GM20431 (cell line): ENCODE measurements around the gene ERMN.

Experiments used
- in situ Hi-C: fragments of 300-500 bp; cut with MseI, MboI; formaldehyde crosslinking; loops from one replicate; pipeline ENCODE4 v1.15.0; 2020; ENCODE audit warnings: low sequenced_read_pairs; ENCODE audit not compliant: unreplicated experiment

The ERMN gene

DNA sequence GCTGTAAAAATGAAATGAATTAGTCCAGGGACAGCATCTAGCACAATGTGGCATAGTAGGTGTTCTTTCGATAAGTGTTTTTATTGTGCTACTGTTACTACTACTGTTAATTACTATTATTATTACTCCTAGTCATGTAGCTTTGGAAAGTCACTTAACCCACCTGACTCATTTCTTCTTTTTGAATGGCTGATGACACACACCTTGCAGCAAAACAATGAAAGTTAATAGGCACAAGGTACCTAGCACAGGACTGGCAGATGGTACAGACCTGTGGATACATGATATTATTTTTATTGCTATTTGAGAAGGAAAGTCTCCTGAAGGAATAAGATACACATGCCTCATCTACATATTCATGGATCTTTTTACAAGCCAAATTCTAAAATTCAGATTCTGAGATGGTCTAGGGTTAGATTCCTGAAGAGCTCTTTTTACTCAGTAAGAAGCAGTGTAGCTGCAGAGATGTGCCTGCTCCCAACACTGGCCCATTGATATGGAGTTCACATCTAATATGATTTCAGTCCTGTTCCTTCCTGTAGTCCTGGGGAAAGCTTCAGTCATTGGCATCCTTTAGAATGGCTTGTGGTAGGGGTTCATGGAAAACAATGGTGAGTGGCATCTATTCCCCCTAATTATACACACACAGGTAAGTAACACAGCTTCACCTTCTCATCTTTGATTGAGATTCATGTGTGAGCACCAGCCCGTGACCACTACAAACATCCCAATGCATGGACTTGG, 7.9 kb upstream of the ERMN start:
- in situ Hi-C loops = no loop called here

DNA sequence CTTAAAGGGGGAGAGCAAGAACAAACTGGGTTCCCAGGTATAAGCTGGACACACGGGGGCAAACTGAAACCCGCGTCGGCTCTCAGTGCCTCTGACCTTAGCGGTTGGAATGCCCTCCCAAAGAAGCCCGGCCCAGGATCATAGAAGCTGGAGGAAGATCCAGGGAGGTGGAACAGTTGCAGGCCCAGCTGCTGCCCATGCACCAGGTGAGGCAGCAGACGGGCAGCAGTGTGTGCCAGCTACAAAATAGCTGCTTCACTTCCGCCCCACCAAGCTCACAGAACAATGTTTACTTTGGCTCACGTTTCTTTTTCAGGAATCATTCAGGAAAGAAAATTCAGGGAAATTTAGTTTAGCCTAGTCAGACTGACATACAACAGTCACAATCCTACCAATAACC, 3.9 kb upstream of the ERMN start:
- in situ Hi-C loops = no loop called here

DNA sequence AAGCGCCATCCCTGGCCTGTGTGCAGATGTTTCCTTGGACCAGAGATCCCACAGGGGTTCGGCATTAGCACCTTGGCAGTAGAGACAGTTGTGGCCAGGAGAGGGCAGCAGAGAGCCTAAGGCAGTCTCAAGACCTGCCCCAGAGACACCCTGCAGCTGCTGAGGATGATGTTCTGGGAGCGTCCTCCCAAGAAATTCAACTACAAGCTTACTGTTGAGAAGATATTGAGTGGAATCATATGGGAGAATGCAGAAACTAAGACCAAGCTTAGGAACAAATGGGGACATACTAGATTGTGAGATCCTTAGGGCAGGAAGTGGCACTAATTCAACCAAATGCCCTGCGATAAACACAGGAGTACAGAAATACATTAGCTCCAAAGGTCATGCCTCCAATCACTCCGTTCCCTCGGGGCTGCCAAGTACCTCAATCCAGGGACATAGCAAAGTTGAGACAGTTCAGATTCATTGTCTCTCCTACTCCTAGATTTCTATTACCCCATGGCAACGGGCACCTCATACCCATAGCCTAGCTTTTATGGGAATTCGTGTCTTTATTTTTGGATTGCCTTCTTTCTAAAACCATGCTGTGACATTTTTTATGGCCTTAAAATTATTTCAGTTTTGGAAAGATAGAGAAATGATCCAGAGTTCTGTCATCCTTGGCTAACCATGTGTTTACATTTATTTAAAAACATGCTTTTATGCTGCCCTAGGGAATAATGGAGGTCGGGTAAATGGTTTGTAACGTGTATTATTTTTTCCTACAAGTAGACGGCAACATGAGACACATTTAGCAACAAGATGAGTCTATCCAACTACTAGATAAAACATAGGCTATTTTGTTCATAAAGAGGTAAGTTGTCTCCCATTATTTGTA, 2.2 kb upstream of the ERMN start:
- in situ Hi-C loops = no loop called here

DNA sequence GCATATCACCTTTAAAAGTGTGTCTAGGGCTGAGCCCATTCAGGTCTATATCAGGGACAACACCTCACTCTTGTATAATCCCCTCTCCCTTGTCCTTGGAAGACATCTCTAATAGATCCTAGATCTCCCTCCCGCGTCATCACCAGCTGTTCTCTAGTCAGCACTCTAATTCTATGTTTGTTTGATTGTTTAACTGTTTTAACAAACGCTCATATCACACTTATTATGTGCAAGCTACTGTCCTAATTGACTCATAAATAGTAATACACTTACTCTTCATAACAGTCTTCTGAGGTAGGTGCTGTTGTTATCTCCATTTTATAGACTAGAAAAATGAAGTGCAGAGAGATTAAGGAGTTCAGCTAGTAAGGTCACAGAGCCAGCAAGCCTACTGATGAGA, 1.6 kb upstream of the ERMN start:
- in situ Hi-C loops = no loop called here

DNA sequence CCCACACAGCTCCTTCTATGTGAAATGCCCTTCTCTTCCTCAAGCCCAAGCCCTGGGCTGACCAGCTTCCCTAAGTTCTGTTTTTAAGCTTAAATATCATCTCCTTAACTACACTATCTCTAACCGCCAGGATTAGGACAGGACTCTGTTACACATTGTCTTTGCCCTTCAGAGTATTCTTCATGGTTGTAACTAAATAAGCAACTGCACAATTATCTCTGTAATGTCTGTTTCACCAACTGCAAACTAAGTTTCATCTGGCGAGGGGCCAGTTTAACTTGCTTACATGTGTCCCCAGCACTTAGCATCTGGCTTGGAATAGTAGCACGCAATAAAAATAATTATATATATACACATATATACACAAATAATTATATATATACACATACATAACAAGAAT, 1.1 kb upstream of the ERMN start:
- in situ Hi-C loops = no loop called here

DNA sequence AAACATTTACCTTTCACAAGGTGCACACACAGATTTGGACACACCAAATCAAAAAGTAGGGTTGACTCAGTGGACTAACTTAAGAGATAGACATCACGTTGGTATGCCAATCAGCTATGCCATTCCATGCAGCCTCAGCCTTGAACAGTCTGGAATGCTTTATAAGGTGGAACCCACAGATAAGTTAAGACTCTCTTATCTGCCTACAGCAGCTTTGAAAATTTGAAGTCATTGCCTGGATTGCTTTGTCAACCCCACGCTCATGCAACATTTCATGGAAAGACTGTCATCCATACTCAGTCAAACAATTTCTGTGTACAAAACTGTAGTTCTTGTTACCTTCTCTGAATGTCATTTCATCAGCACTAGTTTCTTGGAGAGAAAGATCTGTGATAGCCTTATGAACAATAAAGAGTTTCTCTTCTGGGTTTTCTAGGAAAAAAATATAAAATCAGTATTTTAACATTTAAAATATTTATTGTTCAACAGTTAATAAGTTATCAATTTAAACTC, 1.2 kb downstream of the ERMN start:
- in situ Hi-C loops = loop anchor here (25.0 kb wide), 2 partner anchors 263 to 688 kb away; no protein-coding TSS in a partner anchor

DNA sequence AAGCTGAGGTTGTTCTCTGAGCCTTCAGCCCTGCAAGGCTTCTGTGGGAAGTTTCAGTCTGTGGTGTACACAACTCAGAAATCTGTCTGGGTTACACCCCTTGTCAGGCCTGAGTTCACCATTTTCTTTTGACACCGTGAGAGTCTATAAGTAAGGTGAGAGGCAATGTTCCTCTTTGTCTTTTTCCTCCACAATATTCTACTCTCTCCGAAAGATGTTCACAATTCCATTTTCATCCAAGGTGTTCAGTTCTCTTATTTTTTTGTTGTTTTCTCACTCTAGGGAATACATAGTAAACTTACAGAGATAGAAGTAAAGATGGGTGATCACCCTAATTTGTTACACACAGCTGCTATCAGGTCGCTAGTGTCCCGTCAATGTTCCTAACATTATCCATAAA, 3.2 kb downstream of the ERMN start:
- in situ Hi-C loops = loop anchor here (25.0 kb wide), 2 partner anchors 265 to 690 kb away; no protein-coding TSS in a partner anchor

DNA sequence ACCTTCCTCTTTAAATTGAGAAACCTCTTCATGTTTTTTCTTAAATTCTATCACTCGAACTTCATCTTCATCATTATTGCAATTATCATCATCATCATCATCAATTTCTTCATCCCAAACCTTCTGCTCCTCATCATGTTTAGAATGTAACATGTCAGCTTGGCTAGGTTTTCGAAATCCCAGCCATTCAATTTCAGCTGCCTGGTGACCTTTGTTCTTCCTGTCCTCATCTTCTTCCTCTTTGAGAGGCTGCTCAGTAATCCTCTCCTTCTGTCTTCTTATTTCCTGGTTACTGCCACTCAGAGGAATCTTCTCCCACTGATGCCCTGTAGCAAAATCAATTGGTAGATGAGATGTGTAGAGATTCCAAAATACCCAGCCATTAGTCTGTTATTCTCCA, 4.2 kb downstream of the ERMN start:
- in situ Hi-C loops = loop anchor here (25.0 kb wide), 2 partner anchors 266 to 691 kb away; no protein-coding TSS in a partner anchor

DNA sequence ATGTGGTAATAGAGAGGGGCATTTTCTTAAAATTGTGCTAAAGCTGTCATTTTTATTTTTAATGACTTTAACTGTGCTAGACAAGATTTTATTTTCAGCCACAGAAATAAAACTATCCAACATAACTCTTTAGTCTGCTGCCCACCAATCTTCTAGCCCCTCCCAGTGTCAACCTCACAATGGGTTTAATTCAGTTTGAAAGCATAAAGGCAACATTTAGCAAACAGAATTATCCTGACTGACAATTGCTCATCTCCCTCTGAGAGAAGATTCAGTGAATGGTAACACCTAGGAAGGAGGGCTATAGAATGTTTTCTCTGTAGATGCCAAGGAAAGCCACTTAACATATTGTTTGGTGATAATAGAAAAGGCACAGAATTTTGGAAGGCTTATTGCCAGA, 5.2 kb downstream of the ERMN start:
- in situ Hi-C loops = loop anchor here (25.0 kb wide), 2 partner anchors 267 to 692 kb away; no protein-coding TSS in a partner anchor

DNA sequence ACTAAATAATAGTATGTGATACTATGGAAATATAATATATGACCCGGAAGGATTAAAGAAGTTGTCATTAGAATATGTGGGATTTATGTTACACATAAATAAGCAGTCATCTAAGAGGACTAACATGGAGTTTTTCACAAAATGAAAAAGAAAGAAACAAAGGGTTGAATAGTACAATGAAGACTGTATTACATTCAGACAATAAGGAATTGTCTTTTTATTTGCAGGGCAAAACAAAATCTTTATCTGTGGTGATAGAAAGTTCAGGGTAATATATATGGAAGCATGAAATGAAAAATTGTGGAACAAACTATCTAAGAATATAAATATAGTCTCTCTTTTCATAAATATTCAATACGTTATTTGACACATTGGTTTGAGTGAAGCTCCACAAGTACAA, 5.8 kb downstream of the ERMN start:
- in situ Hi-C loops = loop anchor here (25.0 kb wide), 2 partner anchors 268 to 693 kb away; no protein-coding TSS in a partner anchor

DNA sequence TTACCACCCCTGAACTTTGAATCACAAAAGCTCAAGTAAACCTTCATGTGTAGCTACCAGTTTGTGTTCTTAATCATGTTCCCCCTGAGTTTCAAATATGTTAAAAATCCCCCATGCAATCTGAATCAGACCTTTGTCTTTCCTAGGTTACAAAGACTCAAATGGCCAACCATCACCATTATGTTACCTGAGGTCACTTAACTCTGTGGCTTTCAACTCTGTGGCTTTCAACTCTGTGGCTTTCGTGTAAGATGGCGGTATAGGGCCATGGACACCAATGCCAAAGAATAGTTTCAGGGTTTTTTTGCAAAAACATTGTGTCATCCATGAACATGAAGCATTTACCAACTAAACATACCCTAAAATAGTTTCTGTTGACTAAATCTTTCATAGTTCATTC, 6.7 kb downstream of the ERMN start:
- in situ Hi-C loops = loop anchor here (25.0 kb wide), 2 partner anchors 268 to 693 kb away; no protein-coding TSS in a partner anchor

DNA sequence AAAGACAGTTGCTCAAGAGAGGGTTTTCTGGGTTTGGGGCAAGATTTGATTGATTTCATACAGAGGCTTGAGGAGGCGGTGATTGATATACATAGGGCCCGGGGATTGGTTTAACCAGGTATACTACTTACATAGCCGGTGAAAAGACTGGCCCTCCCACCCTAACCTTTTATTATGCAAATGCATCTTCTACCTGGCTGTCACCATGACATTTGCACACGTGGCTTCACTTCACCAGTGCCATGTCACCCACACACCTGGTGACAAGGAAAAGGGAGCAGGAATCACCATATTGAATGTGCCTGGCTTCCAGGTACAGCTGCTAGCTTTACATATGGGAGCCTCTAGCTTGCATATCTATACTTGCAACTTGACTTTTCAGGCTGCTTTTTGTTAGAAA, 9.7 kb downstream of the ERMN start:
- in situ Hi-C loops = loop anchor here (25.0 kb wide), 2 partner anchors 271 to 696 kb away; no protein-coding TSS in a partner anchor

DNA sequence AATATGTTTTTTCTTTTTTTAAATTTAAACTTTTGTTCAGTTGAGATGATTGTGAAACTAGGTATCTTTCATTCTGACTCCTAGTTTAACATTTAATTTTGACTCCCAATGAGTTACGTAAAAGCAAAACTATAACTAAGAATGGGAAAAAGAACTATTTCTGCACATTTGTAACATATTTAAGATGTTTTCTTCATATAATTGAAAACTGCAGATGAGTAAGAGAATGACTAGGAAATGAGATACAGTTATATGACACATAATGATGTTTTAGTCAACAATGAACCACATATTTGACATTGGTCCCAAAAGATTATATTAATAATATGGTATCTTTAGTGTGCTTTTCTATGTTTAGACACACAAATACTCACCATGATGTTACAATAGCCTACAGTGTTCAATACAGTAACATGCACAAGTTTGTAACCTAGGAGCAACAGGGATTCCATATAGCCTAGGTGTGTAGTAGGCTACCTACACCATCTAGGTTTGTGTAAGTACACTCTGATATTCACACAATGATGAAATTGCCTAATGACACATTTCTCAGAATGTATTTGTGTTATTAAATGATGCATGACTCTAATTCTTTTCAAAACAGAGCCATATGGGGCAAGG, 12.6 kb downstream of the ERMN start:
- in situ Hi-C loops = loop anchor here (25.0 kb wide), 2 partner anchors 274 to 699 kb away; no protein-coding TSS in a partner anchor

DNA sequence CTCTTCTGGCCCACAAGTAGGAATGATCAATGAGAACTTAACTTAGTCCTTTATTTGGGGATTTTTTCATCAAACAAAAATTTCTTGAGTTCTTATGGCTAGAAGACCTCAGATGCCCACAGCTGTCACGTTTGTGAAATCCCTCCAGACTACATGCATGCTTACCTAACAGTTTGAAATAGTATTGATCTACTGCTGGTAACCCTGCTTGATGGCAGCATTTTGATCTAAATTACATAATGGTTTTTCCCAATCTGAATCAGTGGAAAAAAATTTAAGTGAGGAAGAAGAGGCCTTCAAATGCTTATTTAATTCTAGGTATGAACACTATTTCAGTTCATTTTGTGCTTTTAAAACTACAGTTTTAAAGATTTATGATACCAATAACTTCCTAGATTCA, 13.9 kb downstream of the ERMN start:
- in situ Hi-C loops = loop anchor here (25.0 kb wide), 2 partner anchors 276 to 701 kb away; no protein-coding TSS in a partner anchor

DNA sequence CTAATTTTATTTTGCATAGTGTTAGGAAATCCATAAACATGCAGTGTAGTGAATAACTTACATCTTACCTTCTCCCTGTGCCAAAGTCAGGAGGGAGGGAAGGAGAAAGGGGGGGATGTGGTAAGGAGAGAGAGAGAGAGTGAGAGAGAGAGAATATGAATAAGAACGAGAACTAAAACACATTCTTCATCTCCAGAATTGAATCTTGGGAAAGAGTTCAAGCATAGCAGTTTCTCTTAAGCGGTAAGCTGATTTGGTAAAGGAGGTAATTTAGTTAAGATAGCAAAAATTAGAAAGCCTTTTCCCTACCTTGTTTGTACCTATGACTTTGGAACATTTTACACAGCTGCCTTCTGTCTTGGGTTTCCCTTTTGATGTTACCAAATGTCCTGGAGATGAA, 15.7 kb downstream of the ERMN start:
- in situ Hi-C loops = loop anchor here (25.0 kb wide), 2 partner anchors 277 to 702 kb away; no protein-coding TSS in a partner anchor

DNA sequence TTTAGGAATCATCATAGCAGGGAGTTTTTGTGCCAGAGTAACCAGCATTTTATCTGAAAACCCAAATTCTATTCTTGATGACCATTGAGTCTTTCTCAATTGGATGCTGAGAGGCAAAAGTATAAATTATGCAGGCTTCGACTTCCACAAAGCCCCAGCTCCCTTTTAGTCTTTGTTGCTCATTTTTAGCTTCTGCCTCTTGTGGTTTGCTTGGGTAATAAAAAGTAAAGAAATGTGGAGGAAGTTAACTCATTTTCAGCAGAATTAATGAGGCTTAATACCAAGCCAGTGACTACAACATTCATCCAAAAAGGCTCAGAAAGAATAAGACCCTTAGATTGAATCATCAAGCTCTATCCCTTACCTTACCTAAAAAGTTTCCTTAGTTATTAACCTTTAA, 18.6 kb downstream of the ERMN start:
- in situ Hi-C loops = loop anchor here (25.0 kb wide), 2 partner anchors 280 to 705 kb away; no protein-coding TSS in a partner anchor

DNA sequence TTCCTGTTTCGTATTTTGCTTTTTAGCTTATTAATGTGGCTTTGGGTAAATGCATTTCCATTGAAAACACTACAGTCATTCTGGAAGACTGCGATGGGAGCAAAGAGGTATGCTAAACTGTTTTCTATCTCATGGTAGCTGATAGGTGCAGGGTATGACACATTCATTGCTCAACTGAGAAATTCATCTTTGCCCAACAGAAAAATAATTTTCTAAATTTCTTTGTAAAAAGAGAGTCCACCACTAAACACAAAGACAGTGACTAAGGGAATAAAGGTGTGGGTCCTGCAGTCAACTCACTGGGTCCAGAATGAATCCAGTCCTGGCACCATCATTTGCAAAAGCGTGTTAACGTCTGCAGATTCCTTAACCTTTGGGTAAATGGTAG, 19.9 kb downstream of the ERMN start:
- in situ Hi-C loops = loop anchor here (25.0 kb wide), 2 partner anchors 282 to 707 kb away; no protein-coding TSS in a partner anchor

DNA sequence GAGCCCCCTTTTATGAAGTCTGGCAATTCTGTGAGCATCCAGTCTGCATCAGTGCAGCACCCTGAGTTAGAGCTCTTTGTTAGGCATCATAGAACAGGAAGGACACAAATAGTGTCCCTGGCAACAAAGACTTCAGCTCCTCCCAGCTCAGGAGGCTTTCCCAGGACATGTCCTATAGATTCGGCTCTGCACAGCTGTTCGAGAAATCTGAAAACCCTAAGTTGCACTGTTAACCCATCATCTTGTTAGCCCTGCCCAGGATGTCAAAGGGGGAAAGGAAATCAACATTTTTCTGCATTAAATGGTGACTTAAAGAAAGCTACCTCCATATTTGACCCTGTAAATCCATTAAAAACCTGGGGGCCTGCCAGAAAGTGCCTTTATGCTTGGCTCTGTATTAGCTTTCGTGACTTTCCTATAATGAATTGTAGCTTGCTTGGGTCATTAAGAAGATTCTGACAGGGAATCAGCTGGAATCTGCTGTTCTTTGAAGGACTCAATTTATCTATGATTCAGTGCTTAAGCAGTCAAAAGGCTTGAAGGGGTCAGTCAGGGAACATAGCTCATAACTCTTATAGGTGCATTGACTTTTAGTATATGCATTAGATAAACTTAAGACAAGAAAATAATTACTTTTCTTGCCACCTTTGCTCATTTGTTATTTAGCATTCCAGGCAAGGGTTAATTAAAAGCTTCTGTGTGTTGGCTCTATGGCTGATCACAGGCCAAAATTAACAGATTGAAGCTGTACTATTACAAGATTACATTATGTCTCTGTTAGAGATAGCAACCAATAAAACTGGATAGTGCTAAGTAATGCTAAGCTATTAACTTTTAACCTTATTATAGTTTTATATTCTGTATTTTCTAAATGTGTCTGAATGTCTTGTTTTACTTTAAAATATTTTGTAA, 20.6 kb downstream of the ERMN start:
- in situ Hi-C loops = loop anchor here (25.0 kb wide), 2 partner anchors 282 to 707 kb away; no protein-coding TSS in a partner anchor

DNA sequence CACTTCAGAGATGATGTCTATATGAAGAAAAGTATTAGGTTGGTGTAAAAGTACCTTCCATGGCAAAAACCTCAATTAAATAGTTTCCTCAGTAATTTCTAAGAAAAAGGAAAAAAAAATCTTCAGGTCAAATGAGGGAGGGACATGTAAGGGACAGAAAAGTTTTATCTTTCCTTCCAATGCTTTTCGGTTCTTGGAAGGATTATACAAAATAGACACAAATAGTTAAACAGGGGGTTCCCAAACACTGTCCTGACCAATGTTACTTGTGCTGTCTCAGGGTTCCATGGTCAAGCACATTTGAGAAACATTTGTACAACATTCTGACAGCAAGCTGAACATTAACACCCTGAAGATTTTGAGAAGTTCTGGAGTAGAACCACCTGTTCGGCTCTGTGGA, 22.0 kb downstream of the ERMN start:
- in situ Hi-C loops = loop anchor here (25.0 kb wide), 2 partner anchors 284 to 709 kb away; no protein-coding TSS in a partner anchor
